Stimulated activated CD4-positive, alpha-beta T cell treated with anti-CD3 and anti-CD28 coated beads, TNF-alpha, amount 100 ng/mL, for 48 hours (primary cell): Measurements from ENCODE around the gene ASB8.
"Not testable (repeated sequence)": the region's sequence is repeated elsewhere in the genome, so short reads cannot be mapped to it uniquely, and the experiment has no call there.

Source experiments
- DNase-seq, 3 donors: peaks; one replicate each; pipeline ENCODE4 v3.0.0-alpha.2; 2020; ENCODE audit warnings: low read depth in 3 of 3

ASB8 gene

DNA sequence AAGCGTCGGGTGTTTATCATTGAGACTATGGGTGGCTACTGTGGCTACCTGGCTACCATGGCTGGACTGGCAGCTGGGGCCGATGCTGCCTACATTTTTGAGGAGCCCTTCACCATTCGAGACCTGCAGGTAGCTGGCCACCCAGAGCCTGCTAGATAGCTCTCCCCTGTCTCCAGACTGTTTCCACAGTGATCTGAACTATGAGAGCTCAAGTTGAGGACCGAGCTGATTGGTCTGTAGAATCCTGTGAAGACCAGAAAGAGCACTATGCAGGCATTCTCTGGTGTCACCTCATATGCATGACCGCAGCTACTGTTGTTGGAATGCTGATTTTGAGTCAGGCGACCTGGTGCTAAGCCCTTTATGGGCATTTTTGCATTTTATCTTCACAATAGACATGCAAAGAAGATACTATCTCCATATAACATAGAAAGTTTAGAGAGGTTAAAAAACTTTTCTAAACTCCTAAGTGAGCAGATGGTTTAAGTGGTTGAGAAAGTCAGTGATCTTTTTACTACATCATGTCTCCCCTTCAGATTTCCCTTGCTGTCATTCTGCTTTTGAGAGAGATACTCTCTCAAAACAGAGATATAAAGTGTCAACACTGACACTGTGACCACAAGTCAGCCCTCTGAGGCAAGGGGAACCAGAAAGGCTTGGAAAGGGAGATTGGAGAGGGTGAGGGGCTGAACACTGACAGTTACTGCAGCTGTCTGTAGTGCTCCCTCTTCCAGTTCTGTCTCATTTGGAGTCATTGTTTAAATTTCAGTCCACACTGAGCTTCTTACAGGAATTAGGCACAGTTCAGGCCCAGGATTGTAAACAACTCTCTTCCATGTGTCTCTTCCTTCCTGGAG is 14.3 kb downstream of the ASB8 start:
- DNase-seq: no peak

DNA sequence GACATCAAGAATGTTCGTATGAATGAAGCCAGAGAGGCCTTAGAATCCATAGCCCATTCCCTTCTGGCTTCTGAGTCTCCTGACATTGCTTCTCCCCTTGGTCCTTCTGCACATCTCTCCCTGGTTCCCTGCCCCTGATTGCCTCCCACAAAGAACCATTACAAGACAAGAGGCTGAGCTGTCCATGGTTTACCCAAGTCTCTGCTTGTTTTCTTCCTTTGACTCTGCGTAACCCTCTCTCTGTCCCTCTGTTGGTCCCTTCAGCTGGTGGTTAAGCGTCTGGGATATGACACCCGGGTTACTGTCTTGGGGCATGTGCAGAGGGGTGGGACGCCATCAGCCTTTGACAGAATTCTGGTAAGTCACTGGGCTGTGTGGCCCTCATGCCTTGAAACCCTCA is 22.3 kb downstream of the ASB8 start:
- DNase-seq: no peak

DNA sequence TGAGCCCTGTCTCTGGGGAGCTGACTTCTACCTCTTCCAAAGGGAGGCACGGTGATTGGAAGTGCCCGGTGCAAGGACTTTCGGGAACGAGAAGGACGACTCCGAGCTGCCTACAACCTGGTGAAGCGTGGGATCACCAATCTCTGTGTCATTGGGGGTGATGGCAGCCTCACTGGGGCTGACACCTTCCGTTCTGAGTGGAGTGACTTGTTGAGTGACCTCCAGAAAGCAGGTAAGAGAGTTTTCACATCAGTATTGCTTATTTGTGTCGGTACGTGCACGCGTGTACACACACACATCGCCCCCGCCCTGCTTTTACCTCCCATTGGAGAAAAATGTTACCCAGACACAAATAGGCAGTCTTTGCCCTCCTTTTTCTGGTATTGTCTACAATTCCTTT is 24.5 kb downstream of the ASB8 start:
- no peak for DNase-seq

- no peak for DNase-seq
Observed at GRCh38 chr12:48131517-48131916, 25.8 kb downstream of the ASB8 start.

DNA sequence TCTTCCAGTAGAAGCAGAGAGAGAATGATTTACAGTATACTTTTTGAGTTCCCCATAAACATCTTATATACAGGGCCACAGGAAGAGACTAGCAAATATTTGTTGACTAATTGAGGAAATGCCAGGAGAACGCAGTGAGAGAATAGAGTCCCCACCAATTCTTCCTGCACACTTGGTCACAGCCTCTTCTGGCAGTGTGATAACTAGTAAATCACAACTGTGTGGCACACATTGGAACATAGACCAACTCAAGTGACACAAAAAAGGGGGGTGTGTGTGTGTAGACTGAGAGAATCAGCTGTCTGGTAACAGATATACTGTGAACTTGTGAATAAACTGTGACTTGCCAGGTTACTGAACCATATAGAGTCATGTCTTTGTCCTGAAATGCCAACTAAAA is 27.9 kb downstream of the ASB8 start:
- DNase-seq: no peak

GRCh38 chr12:48128800-48129199 is 28.5 kb downstream of the ASB8 start:
- no peak for DNase-seq

DNA sequence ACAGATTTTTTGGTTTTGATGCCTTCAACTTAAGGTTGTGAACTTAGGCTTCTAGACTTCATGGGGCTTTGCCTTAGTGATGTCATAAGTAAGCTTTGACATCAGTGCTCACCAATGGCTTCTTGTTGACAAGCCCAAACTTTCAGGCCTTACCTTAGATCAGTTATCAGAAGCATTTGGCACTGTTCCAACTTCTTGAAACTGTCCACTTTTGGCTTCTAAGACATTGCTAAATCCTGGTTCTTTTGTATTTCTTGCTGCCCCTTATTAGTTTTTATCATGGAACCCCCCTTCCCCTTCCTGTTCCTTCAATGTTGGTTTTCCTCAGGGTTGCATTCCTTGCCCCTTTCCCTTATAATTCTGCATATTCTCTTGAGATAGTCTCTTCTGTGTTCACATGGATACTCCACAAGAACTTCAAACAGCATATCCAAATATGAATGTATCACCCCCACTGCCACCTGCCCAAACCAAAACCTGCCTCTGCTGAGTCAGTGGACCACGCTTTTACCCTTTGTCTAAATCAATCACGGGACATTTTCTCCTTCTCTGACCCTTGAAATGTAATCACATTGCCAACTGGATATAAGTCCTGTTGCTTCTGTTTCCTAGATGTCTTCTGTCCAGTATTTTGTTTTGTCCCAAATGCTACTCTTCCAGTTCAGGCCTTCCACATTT is 30.2 kb downstream of the ASB8 start:
- no peak for DNase-seq

- DNase-seq: no peak
Observed at GRCh38 chr12:48125985-48126384, 31.3 kb downstream of the ASB8 start.

DNA sequence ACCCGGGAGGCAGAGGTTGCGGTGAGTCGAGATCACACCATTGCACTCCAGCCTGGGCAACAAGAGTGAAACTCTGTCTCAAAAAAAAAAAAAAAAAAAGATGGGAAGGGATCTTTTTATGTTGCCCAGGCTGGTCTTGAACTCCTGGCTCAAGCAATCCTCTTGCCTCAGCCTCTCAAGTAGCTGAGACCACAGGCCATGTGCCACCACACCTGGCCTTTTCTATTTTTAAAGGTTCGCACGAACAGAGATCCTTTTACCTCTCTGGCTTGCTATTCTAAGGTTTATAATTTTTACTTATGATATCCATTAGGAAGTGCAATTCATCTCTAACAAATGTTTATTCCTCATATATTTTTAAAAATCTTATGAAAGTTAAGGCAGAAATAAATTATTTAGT is 31.8 kb downstream of the ASB8 start:
- not testable (repeated sequence) for DNase-seq

GRCh38 chr12:48123169-48123568 is 34.1 kb downstream of the ASB8 start:
- no peak for DNase-seq

DNA sequence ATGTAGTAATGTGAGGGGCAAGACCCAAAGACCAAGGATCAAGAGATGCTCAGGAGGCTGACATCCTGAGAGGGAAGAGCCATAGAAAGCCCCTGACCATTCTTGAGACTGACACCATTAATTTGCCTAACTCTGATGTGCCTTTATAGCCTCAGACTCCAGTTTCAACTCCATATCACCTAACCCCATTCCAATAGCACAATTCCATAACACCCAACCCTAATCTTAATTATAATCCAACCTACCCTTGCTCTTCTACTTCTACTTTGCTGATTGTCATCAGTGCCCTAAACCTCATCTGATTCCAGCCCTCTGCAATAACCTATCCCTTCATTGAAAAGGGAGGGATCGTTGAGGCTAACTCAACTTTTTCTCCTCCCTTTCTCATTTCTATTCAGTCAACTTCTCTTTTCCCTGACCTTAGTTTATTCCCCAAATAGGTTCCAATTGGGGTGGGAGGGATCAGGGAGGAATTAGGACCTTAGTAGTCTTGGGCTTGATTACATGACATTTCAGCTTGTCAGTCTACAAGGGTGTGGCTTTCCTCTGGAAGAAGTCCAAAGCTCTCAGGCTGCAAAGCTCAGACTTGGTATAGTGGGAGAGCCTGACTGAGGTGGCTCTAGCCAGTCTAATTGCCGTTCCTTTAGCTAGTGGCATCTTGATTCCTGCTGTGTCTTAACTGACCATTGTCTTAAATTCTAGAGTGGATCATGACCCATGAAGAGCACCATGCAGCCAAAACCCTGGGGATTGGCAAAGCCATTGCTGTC is 35.1 kb downstream of the ASB8 start:
- no peak for DNase-seq

DNA sequence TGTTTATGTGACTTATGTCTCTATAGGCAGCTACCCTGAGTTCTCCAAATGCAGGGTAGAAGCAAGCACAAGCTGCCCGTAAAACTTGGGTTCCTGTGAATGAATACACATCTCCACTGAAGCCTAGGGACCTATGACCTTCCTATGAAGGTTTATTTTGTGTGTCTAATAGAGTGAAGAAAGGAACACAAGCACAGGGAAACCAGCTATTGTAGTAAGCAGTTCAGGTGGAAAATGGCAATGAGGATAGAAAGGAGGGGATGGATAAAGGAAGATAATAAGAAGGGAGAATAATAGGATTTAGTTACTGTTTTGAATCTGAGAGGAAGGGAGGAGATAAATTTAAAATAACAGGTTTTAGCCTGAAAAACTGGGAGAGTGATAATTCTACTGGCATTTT is 35.8 kb downstream of the ASB8 start:
- no peak for DNase-seq

- no peak for DNase-seq
Observed at GRCh38 chr12:48119834-48120195, 37.5 kb downstream of the ASB8 start.

DNA sequence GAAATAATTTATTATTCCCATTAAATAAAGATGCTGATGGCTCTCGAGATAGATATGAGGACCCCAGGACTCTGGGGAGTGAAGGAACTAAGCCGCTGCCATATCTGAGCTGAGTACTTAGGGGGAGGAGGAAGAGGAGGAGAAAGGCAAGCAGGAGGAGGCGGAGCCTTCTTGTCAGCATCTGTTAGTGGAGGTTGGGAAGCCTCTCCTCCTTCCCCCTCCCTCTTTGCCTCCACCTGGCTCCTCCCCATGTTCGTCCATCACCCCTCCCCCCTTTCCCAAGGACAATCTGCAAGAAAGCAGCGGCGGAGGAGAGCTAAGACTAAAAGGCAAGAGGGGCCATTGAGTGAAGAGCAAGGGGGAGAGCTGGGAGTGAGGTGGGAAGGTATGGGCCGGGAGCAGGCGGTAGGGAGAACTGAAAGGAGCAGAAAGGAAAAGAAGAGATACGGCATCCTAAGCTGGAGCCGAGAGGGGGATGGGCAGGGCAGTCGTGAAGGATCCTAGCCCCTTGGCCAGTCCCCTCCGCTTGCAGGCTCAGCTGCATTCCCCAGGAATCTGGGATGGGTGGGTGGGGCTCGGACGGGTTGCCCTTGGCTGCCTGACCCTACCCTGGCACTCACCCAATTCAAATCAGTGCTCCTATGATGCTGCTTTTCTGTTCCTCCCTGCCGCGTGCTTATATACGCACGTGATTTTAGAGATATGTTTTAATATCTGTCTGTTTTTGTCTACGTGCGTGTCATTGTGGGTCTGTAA is 38.1 kb downstream of the ASB8 start, which contains the start of gene PFKM:
Gene PFKM, plus strand, starts transcription at position 287 of the 756 bp plus-strand sequence. CDS start 3,411 bp downstream, outside the sequence.
- DNase-seq: peak; percentile 60 to 76 (median 61)

DNA sequence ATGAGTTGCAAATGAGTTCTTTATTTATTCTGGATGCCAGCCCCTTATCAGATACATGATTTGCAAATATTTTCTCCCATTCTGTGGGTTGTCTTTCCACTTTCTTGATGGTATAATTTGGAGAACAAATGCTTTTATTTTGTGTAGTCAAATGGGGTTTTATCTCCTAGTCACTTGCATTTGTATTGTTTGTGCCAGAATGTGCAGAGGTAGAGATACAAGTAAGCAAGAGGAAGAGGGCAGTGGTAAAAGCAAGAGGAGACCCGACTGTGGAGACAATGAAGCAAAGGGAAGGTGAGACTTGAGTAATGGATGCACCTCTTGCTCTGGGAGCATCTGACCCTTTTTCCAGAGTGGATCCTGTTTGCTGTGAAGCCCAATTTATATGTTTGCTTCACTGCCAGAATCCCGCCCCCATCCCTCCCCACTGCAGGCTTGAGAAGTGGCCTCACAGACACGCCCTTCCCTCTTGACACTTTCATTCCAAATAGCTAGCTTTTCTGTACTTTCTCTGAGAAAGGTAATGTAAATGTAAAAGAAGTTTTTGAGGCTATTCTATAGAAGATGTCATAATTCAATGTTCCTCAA is 38.9 kb downstream of the ASB8 start:
- no peak for DNase-seq

GRCh38 chr12:48115957-48116356 is 41.4 kb downstream of the ASB8 start:
- no peak for DNase-seq

GRCh38 chr12:48111312-48111693 is 46.0 kb downstream of the ASB8 start:
- not testable (repeated sequence) for DNase-seq

DNA sequence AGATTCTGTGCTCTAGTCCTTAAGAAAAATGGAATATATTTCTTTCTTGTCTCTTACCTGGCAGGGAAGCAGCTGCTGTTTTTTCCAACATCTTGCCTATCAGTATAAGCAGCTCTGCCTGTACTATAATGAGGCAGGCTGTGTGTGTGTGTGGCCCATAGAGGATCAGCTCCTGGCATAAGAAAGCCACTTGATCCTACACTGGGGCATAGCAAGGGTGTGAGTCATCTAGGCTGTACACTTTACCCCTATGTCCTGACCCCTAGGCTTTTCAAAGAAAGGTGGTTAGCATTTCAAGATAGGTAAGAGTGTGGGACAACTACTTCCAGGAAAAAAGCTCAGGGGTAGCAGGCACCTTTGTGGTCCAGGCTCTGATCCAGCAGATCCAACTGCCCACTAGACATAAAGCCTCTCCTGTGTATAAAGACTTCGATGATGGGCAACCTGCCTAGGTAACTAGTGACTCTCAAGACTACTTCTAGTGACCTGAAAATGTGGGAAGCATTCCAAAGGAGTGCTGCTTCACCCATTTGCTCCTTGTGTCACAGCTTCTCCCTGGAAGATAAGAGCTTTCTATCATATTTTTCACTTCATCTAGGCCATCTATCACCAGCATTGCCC is 46.5 kb downstream of the ASB8 start:
- DNase-seq: no peak

GRCh38 chr12:48109424-48109823 is 47.9 kb downstream of the ASB8 start:
- no peak for DNase-seq

DNA sequence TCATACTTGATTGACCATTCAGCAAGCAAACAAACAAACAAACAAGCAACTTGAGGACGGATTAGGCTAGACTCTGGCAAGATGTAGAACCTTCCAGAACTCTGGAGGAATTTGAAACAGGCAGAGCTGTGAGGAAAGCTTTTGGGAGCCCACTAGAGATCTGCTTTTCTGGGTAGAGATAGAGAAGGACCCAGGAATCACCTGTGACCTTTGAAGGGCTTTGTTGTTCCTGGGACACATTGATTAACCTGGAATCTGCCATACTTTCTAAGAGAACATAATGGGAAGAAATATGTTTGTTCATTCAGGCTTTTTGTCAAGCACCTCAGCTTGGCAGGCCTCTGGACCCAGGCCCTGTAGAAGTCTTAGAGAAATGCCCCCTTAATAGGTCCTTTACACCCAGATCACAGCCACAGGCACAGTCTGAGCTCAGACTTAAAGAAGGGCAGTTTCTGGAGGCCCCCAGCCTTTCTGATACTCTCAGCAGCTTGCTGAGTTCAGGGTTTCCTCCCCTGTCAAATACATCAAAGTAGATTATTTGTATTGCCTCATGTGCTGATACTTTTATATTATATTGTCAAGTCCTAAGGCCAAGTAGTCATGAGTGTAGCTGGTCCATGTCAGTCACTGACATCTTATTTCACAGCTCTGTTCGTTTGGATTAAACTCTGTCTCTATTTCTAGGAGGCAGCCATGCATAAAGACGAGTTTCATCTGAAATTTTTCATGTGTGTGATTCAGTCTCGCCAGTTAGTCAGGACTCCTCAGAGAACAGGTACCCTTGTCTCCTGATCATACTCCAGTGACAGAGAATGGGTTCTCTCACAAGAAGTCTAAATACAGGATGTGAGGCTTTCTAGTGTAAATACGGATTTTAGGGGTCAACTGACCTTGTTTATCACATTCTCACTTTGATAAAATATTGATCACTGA is 50.4 kb downstream of the ASB8 start:
- DNase-seq: no peak
